NCI-H1092 treated with DMSO at 0.1 percent for 48 hours (cell line): Measurements from ENCODE around the gene TOMM7.
A peak's percentile ranks its signal among the peaks of the same experiment; 100 is the strongest.

ENCODE experiments used
- DNase-seq: peaks from one replicate; lab custom pipeline; 2025; lab: John Stamatoyannopoulos, UW

TOMM7 gene

GRCh38 chr7:22822486-22823141 is at the start of gene TOMM7:
TSS of gene TOMM7 (minus strand) at chr7:22822849. CDS start at chr7:22822779, 70 bp downstream.
- DNase-seq, result peak; percentile 99

GRCh38 chr7:22872096-22872807 is 49.6 kb upstream of the TOMM7 start:
- DNase-seq, result no peak

GRCh38 chr7:22871661-22872060 is 49.0 kb upstream of the TOMM7 start:
- no peak for DNase-seq

GRCh38 chr7:22868509-22868908 is 45.9 kb upstream of the TOMM7 start:
- DNase-seq, result no peak

GRCh38 chr7:22867589-22867988 is 44.9 kb upstream of the TOMM7 start:
- no peak for DNase-seq

- no peak for DNase-seq
These were observed 44.4 kb upstream of the TOMM7 start for GRCh38 chr7:22867003-22867402.

- no peak for DNase-seq
These were observed 42.9 kb upstream of the TOMM7 start for GRCh38 chr7:22865602-22865960.

GRCh38 chr7:22864855-22865601 is 42.4 kb upstream of the TOMM7 start:
- no peak for DNase-seq

- DNase-seq, result no peak
These were observed 41.7 kb upstream of the TOMM7 start for GRCh38 chr7:22864301-22864700.

GRCh38 chr7:22863156-22863899 is 40.7 kb upstream of the TOMM7 start:
- no peak for DNase-seq

- no peak for DNase-seq
These were observed 38.9 kb upstream of the TOMM7 start for GRCh38 chr7:22861576-22861975.

GRCh38 chr7:22860784-22861482 is 38.3 kb upstream of the TOMM7 start:
- DNase-seq, result no peak

GRCh38 chr7:22860337-22860736 is 37.7 kb upstream of the TOMM7 start:
- no peak for DNase-seq

GRCh38 chr7:22859641-22860290 is 37.1 kb upstream of the TOMM7 start:
- no peak for DNase-seq

GRCh38 chr7:22858640-22859561 is 36.3 kb upstream of the TOMM7 start:
- DNase-seq, result no peak

GRCh38 chr7:22858274-22858639 is 35.6 kb upstream of the TOMM7 start:
- DNase-seq, result no peak

- DNase-seq, result no peak
These were observed 33.8 kb upstream of the TOMM7 start for GRCh38 chr7:22856416-22856815.

- DNase-seq, result no peak
These were observed 32.4 kb upstream of the TOMM7 start for GRCh38 chr7:22855049-22855392.

GRCh38 chr7:22854158-22855048 is 31.8 kb upstream of the TOMM7 start:
- DNase-seq, result peak; percentile 45
